OCI-LY7 (cell line): ENCODE data around the gene STYK1.

Experiments
- EZH2phosphoT487 ChIP-seq: fragments of 200-600 bp; sonication (generic); IDR thresholded peaks from 2 replicates; pipeline ENCODE4 v1.6.1; 2018; ENCODE audit warnings: low read depth, borderline replicate concordance, mild to moderate bottlenecking, mixed run types, antibody characterized with exemption, low read length, moderate library complexity, mixed read lengths
- TF ChIP-seq, protein P1 (sequence below): fragments of 200-600 bp; sonication (generic); conservative IDR thresholded peaks from 2 replicates; pipeline ENCODE4 v1.5.1; 2014; ENCODE audit warnings: mild to moderate bottlenecking, antibody characterized with exemption, low read length, moderate library complexity, mixed read lengths

DNA sequence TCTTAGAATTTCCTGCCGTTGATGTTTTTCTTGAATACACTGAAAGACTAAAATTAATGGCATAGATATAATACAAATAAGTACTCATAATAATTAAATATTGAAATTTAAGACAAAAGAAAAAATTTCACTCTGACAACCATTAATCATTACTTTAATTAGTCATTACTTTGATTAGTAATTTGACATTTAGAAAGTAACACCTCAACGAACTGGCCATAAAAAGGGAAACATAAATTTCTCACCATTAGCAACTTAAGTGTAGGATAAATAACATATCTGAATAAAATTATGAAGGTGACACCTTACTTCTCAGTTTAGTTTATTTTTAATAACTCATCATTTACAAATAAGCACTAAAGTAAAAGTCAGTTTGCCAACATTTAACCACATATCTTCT lies 78.0 kb downstream of the STYK1 start:
- TF ChIP-seq, protein P1, sequence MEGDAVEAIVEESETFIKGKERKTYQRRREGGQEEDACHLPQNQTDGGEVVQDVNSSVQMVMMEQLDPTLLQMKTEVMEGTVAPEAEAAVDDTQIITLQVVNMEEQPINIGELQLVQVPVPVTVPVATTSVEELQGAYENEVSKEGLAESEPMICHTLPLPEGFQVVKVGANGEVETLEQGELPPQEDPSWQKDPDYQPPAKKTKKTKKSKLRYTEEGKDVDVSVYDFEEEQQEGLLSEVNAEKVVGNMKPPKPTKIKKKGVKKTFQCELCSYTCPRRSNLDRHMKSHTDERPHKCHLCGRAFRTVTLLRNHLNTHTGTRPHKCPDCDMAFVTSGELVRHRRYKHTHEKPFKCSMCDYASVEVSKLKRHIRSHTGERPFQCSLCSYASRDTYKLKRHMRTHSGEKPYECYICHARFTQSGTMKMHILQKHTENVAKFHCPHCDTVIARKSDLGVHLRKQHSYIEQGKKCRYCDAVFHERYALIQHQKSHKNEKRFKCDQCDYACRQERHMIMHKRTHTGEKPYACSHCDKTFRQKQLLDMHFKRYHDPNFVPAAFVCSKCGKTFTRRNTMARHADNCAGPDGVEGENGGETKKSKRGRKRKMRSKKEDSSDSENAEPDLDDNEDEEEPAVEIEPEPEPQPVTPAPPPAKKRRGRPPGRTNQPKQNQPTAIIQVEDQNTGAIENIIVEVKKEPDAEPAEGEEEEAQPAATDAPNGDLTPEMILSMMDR: no peak
- no peak for TF ChIP-seq EZH2phosphoT487
